HFFc6 (cell line): ENCODE results near the gene IGFBPL1. TPM values are rescaled to one million over a fixed set of nuclear protein-coding genes. Genes with fewer than 3 reads are reported as not detected.

Source experiments
- DNase-seq: peaks from one replicate; pipeline ENCODE4 v3.0.0-alpha.2; 2018
- H3K27ac Mint-ChIP-seq: 2 replicates; pipeline ENCODE4 v1.8.0; 2020; ENCODE audit warnings: mild to moderate bottlenecking, mixed read lengths
- H3K27me3 Mint-ChIP-seq: 2 replicates; pipeline ENCODE4 v1.8.0; 2021; ENCODE audit warnings: mild to moderate bottlenecking, moderate library complexity, mixed read lengths; ENCODE audit not compliant: insufficient read depth
- H3K36me3 Mint-ChIP-seq: 2 replicates; pipeline ENCODE4 v1.8.0; 2021; ENCODE audit warnings: low read depth, mixed read lengths
- H3K4me1 Mint-ChIP-seq: 2 replicates; pipeline ENCODE4 v1.8.0; 2020; ENCODE audit warnings: low read depth, mixed read lengths
- H3K4me3 Mint-ChIP-seq: 2 replicates; pipeline ENCODE4 v1.8.0; 2020; ENCODE audit warnings: mild to moderate bottlenecking, moderate library complexity, mixed read lengths
- H3K9me3 Mint-ChIP-seq: 2 replicates; pipeline ENCODE4 v1.8.0; 2020; ENCODE audit warnings: mild to moderate bottlenecking, mixed read lengths
- CTCF ChIP-seq: fragments of 200-600 bp; sonication (generic); IDR thresholded peaks from 2 replicates; pipeline ENCODE4 v1.5.0; 2021; ENCODE audit warnings: antibody characterized with exemption, mild to moderate bottlenecking
- total RNA-seq, 6 experiments: library from RNA; stranded (reverse); fragmentation: NEBNext Ultra II Directional; extraction: Animal tissue kit (Norgen Biotek cat#: 25700); gene quantifications; 2 replicates in 1 of 6; 3 replicates in 5 of 6; pipeline ENCODE4 v1.2.3, GENCODE V29; 2021

IGFBPL1 gene
- total RNA-seq, 6 experiments from 2014 or later = not detected

DNA sequence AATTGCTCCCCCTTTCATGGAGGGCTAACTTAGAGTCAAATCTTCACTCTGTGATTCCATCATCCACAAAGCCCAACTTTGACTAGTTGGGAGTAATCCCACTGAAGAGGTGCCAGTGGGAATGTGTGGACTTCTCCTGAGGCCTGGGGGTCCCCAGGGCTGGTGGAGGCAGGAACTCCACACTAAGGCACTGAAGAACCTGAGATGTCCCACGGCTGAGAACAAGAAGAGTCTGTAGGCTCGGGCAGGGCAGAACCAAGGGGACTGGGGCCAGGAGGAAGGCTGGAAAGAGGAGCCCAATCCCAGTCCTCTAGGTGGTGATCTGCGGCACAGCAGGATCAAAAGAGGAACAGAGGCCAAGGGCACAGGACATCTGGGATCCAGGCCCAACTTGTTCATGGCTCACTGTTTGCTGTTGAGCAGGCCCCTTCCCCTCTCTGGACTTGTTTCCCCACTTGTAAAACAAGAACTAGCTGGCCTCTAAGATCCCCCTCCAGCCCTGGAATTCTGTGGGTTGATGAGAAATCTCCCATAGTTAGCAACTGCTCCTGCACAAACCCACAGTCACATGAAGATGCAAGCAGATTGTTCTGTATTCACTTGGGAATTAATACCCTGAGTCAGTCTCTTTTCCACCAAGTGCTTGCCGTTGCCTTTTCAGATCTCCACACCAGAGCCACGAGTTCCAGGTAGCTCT is 64.4 kb downstream of the IGFBPL1 start:
- Mint-ChIP-seq H3K27ac (no peak overlapping the region), H3K36me3 (no peaks in the 10 kb centered on the region), H3K4me1 (peaks cover 14% of the 10 kb centered on the region), H3K4me3 (no peak overlapping the region), H3K27me3 (peaks cover 14% of the 10 kb centered on the region), H3K9me3 (no peaks in the 10 kb centered on the region)
- TF ChIP-seq CTCF = no peak
- no peak for DNase-seq

DNA sequence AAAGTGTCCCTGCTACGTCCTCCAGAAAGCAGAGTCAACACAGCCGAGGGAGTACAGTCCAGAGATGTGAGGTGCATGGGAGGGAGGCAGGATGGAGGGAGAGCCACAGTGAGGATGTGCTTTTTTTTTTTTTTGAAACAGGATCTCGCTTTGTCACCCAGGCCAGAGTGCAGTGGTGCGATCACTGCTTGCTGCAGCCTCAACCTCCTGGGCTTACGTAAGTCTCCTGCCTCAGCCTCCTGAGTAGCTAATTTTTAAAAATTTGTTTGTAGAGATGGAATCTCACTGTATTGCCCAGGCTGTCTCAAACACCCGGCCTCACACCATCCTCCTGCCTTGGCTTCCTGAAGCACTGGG is 65.0 kb downstream of the IGFBPL1 start:
- no peak for DNase-seq
- no peaks in the 10 kb centered on the region for H3K36me3 Mint-ChIP-seq
- H3K27ac Mint-ChIP-seq = no peak overlapping the region
- peaks cover 11% of the 10 kb centered on the region for H3K27me3 Mint-ChIP-seq
- H3K9me3 Mint-ChIP-seq = no peaks in the 10 kb centered on the region
- no peak for TF ChIP-seq CTCF
- H3K4me1 Mint-ChIP-seq = peaks cover 14% of the 10 kb centered on the region
- no peak overlapping the region for H3K4me3 Mint-ChIP-seq

DNA sequence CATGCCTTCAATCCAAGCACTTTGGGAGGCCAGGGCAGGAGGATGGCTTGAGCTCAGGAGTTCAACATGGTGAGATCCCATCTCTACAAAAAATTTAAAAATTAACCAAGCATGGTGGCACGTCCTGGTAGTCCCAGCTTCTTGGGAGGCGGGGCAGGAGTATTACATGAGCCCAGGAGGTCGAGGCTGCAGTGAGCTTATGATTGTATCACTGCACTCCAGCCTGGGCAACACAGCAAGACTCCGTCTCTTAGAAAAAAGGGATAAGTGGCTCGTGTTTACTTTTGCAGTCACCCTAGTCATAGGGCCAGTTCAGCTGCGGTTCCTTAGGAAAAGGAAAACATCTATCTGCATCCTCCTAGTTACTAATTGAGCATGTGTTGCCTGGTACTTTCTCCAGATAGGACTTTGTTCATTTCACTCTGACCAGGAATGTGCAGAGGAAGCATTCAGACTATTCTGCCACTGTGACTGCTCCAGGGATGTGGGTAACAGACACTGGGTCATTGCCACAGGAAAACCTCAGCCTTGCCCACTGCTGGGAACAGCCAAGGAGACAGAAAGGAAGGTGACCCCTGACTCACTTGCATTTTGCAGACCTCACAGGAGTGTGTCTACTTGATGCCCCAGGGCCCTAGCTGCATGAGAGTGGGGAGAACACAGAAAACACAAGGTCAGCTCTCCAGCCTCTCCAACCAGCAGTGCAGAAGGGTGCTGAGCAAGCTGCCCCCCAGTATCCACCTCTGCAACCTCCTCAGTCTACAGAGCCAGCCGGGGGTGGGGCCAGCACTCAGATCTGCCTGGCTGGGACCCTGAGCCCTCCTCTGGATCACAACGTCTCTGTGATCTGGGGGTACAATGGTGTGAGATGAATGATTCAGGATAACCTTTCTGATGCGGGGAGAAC is 65.6 kb downstream of the IGFBPL1 start:
- no peaks in the 10 kb centered on the region for H3K9me3 Mint-ChIP-seq
- no peaks in the 10 kb centered on the region for H3K36me3 Mint-ChIP-seq
- H3K4me3 Mint-ChIP-seq = no peak overlapping the region

DNA sequence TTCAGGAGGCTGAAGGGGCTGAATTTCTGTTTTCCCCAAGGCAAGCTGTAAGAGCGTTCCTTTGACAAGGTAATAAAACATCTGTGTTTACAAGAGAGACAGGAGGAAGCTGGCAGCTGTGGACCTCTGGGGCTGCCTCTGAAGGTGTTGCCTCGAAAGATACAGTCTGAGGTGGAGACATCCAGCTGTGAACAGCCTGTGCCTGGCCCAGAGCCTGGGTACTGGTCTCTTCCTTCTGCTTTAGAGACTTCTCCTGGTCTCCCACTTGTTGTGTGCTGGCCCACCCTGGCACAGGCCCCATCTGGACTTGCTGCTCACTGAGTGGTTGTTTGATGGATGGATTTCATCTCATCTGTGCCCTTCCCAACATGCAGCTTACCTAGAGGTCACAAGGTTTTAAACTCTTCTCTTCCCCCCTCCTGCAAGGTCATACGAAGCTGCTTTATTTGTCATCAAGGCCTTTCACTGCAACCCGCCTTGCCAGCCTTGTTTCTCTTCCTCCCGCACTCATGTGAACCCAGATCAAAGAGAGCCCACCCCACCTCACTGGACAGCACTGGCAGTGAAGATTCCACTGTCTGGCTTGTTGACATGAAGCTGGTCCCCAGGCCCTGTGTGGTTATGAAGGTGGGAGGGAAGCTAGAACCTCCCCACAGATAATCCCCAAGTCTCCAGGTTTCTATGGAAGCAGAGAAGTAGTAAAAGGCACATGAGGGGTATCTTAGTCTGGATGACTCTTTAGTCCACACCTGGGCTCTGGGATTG is 66.7 kb downstream of the IGFBPL1 start:
- DNase-seq = no peak
- H3K9me3 Mint-ChIP-seq = no peaks in the 10 kb centered on the region
- H3K36me3 Mint-ChIP-seq = no peaks in the 10 kb centered on the region
- no peak overlapping the region for H3K4me3 Mint-ChIP-seq
- TF ChIP-seq CTCF = no peak
- H3K4me1 Mint-ChIP-seq = no peaks in the 10 kb centered on the region
- peaks cover 27% of the 10 kb centered on the region for H3K27me3 Mint-ChIP-seq
- H3K27ac Mint-ChIP-seq = no peak overlapping the region

More for the DNA sequence above, 65.6 kb downstream of the IGFBPL1 start:
- Mint-ChIP-seq H3K27me3 (peaks cover 17% of the 10 kb centered on the region), H3K4me1 (peaks cover 10% of the 10 kb centered on the region), H3K27ac (no peak overlapping the region)
- DNase-seq = peak; percentile 11
- TF ChIP-seq CTCF = no peak

DNA sequence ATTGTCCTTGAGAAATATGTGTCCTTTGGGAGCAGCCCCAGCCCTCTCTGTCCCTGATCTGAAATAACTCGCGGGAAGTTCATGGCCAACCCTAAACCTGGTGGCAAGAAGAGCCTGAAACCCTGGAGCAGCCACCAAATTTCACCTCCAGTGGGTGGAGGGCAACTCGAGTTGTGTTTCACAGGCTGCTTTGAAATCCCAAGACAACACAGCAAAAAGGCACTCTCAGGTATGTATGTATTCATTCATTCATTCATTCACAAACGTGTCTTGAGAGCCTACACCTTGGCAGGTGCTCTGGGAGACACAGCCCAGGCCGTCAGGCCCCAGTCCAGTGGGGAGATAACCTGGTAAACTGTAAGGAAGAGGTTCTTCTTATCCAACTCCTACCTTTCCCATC is 67.4 kb downstream of the IGFBPL1 start:
- H3K27me3 Mint-ChIP-seq = peaks cover 32% of the 10 kb centered on the region
- no peaks in the 10 kb centered on the region for H3K36me3 Mint-ChIP-seq
- no peak for TF ChIP-seq CTCF
- H3K4me3 Mint-ChIP-seq = no peak overlapping the region
- no peak for DNase-seq
- H3K9me3 Mint-ChIP-seq = no peaks in the 10 kb centered on the region
- no peak overlapping the region for H3K27ac Mint-ChIP-seq
- H3K4me1 Mint-ChIP-seq = no peaks in the 10 kb centered on the region

Other genes starting within 250 kb of the IGFBPL1 start
- gene ALDH1B1, start 31.8 kb downstream of the IGFBPL1 start, total RNA-seq = 10 to 100 TPM; 34.5 to 42.0 (median 37.2) TPM
- 1 to 10 TPM in 2 of 6 experiments, not detected in 4; 1.7 to 2.9 TPM for gene ANKRD18A, start 196.1 kb upstream of the IGFBPL1 start, total RNA-seq